Activated T-cell treated with anti-CD3 and anti-CD28 coated beads, Interleukin-2, amount 50 U/mL, for 48 hours (primary cell): ENCODE results near the gene CEP126.

Experiments used
- DNase-seq, 2 experiments: peaks; one replicate each; pipeline ENCODE4 v3.0.0-alpha.2; 2020

Gene CEP126

GRCh38 chr11:101914738-101915426 lies at the start of gene CEP126:
Gene CEP126, plus strand, starts transcription at chr11:101915010. Its CDS starts 275 bp downstream, at chr11:101915285.
- DNase-seq: peak; percentile 95 to 97

- DNase-seq: no peak
Measured at GRCh38 chr11:101866619-101867491, 48.0 kb upstream of the CEP126 start.

GRCh38 chr11:101867951-101868350 lies 46.9 kb upstream of the CEP126 start:
- no peak for DNase-seq

GRCh38 chr11:101870510-101870909 lies 44.3 kb upstream of the CEP126 start:
- DNase-seq: no peak

GRCh38 chr11:101872171-101872882 lies 42.5 kb upstream of the CEP126 start:
- no peak for DNase-seq

GRCh38 chr11:101880222-101880621 lies 34.6 kb upstream of the CEP126 start:
- no peak for DNase-seq

- DNase-seq: no peak
Measured at GRCh38 chr11:101881586-101881985, 33.2 kb upstream of the CEP126 start.

GRCh38 chr11:101885631-101886030 lies 29.2 kb upstream of the CEP126 start:
- no peak for DNase-seq

GRCh38 chr11:101889767-101890166 lies 25.0 kb upstream of the CEP126 start:
- DNase-seq: no peak

GRCh38 chr11:101894505-101894904 lies 20.3 kb upstream of the CEP126 start:
- DNase-seq: no peak

- DNase-seq: no peak
Measured at GRCh38 chr11:101907815-101908214, 7.0 kb upstream of the CEP126 start.

GRCh38 chr11:101909087-101909486 lies 5.7 kb upstream of the CEP126 start:
- DNase-seq: no peak

- DNase-seq: no peak
Measured at GRCh38 chr11:101912823-101913284, 2.0 kb upstream of the CEP126 start.

- no peak for DNase-seq
Measured at GRCh38 chr11:101913656-101914055, 1.2 kb upstream of the CEP126 start.

GRCh38 chr11:101914341-101914737 lies 471 bp upstream of the CEP126 start:
- no peak for DNase-seq

- DNase-seq: no peak
Measured at GRCh38 chr11:101915791-101916291, 1.0 kb downstream of the CEP126 start.

- DNase-seq: no peak
Measured at GRCh38 chr11:101916422-101916821, 1.6 kb downstream of the CEP126 start, which contains the start of gene ANGPTL5. Gene ANGPTL5, minus strand, starts transcription at chr11:101916522. Its CDS starts 8,613 bp downstream, at chr11:101907909.

GRCh38 chr11:101917226-101917625 lies 2.4 kb downstream of the CEP126 start:
- DNase-seq: no peak

GRCh38 chr11:101920992-101921391 lies 6.2 kb downstream of the CEP126 start:
- DNase-seq: no peak

GRCh38 chr11:101923554-101923953 lies 8.7 kb downstream of the CEP126 start:
- DNase-seq: no peak

GRCh38 chr11:101929294-101929915 lies 14.6 kb downstream of the CEP126 start:
- DNase-seq: no peak

- no peak for DNase-seq
Measured at GRCh38 chr11:101931692-101932091, 16.9 kb downstream of the CEP126 start.
